ENCODE data around the gene ADAMTS6. TPM values are rescaled to one million over a fixed set of nuclear protein-coding genes. Genes with fewer than 3 reads are reported as not detected.
A peak's percentile ranks its signal among the peaks of the same experiment; 100 is the strongest.
"Not testable (repeated sequence)": the region's sequence is repeated elsewhere in the genome, so short reads cannot be mapped to it uniquely, and the experiment has no call there.

Gene ADAMTS6
- total RNA-seq, 2 experiments from 2014 or later, result 1.6 to 1.7 TPM

DNA sequence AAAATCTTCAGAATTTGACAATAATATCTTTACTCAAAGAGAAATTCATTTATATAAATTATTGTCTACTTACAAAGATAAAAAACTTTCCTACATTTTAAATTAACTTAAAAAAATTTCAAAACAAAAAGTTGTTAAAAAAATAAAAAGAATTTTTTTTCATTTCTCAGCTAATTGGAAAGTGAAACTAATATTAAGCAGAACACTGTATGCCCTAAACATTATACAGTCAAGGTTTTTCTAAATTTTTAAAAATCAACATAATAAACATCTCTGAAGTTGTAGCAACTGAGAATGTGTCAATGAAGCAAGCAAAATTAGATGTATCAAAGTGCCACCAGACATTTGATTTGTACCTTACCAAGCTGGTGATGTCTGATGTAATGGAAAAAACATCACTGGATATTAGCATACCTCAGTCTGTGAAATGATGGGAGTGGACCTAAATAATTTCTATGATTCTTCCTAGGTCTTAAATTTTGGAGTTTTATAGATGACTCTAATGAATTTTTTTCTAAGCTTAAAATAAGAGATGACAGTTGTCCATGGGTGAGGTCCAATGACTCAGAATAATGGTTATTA is 290.1 kb downstream of the ADAMTS6 start:
- Mint-ChIP-seq H3K27ac (no peak overlapping the region), H3K27me3 (no peaks in the 10 kb centered on the region)
- POLR2A ChIA-PET, result no interaction called here

GRCh38 chr5:65190328-65191053 is 291.2 kb downstream of the ADAMTS6 start:
- Mint-ChIP-seq H3K4me3 (no peak overlapping the region), H3K27me3 (no peaks in the 10 kb centered on the region), H3K36me3 (ENCODE audit: low read depth) (no peaks in the 10 kb centered on the region), H3K4me1 (peaks cover 9% of the 10 kb centered on the region), H3K9me3 (no peaks in the 10 kb centered on the region), H3K27ac (no peak overlapping the region)
- POLR2A ChIA-PET, result no interaction called here
- DNase-seq, result no peak
- CTCF ChIA-PET, result no interaction called here

More for the DNA sequence above, 290.1 kb downstream of the ADAMTS6 start:
- Mint-ChIP-seq H3K9me3 (no peaks in the 10 kb centered on the region), H3K36me3 (ENCODE audit: low read depth) (no peaks in the 10 kb centered on the region), H3K4me3 (no peak overlapping the region), H3K4me1 (peaks cover 9% of the 10 kb centered on the region)
- DNase-seq, result no peak
- CTCF ChIA-PET, result no interaction called here

- H3K27me3 Mint-ChIP-seq, result no peaks in the 10 kb centered on the region
- POLR2A ChIA-PET, result no interaction called here
- DNase-seq, result no peak
- peaks cover 9% of the 10 kb centered on the region for H3K4me1 Mint-ChIP-seq
- no peaks in the 10 kb centered on the region for H3K36me3 Mint-ChIP-seq (ENCODE audit: low read depth)
- no peak overlapping the region for H3K27ac Mint-ChIP-seq
- CTCF ChIA-PET, result no interaction called here
- no peak overlapping the region for H3K4me3 Mint-ChIP-seq
- no peaks in the 10 kb centered on the region for H3K9me3 Mint-ChIP-seq
Measured at GRCh38 chr5:65186646-65187227, 295.0 kb downstream of the ADAMTS6 start.

DNA sequence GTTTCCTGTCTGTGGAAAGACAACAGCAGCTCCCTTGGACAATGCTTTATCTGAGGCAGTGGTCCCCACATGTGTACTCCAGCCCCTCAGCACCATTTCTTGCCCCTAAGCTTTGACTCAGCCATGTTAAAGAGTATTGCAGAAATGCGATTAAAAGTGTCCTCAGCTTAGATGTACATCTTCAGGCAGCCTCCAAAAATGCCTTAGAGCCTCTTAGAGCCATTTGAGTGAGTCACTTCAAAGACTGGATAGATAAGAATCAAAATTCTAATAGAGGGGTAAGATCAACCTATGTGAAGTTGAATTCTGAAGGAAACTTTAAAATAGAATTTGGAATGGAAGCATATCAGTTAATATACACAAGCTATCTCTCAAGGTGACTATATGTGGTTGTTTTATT is 296.3 kb downstream of the ADAMTS6 start:
- Mint-ChIP-seq H3K4me1 (peaks cover 3% of the 10 kb centered on the region), H3K27ac (no peak overlapping the region), H3K4me3 (no peak overlapping the region), H3K36me3 (ENCODE audit: low read depth) (no peaks in the 10 kb centered on the region), H3K9me3 (no peaks in the 10 kb centered on the region), H3K27me3 (no peaks in the 10 kb centered on the region)
- ChIA-PET POLR2A (no interaction called here), CTCF (no interaction called here)
- no peak for DNase-seq

DNA sequence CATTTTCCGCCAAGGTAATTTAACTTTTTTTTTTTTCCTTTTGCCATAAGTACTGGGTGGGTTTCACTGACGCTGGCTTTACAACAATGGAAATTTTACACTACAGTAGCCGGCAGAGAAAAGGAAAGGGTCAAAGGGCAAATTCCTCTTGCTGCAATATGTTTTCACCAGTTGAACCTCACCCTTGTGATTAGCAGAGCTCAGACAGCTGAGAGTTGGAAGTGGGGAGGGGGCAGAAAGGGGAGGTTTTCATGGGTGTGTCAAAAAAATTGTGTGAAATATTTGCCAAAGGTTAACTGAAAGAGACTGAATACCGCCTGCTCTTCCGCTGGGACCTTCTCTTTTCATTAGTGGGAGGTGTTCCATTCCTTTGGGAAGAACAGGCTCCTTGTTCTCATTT is 296.9 kb downstream of the ADAMTS6 start:
- POLR2A ChIA-PET, result no interaction called here
- CTCF ChIA-PET, result no interaction called here
- Mint-ChIP-seq H3K27ac (no peak overlapping the region), H3K4me3 (no peak overlapping the region), H3K27me3 (no peaks in the 10 kb centered on the region), H3K36me3 (ENCODE audit: low read depth) (no peaks in the 10 kb centered on the region), H3K4me1 (no peaks in the 10 kb centered on the region), H3K9me3 (no peaks in the 10 kb centered on the region)
- no peak for DNase-seq

GRCh38 chr5:65174231-65174630 is 307.5 kb downstream of the ADAMTS6 start:
- H3K4me1 Mint-ChIP-seq; H3K27ac Mint-ChIP-seq; H3K36me3 Mint-ChIP-seq (ENCODE audit: low read depth); H3K27me3 Mint-ChIP-seq; H3K9me3 Mint-ChIP-seq; DNase-seq; POLR2A ChIA-PET; H3K4me3 Mint-ChIP-seq; CTCF ChIA-PET: not testable (repeated sequence)

DNA sequence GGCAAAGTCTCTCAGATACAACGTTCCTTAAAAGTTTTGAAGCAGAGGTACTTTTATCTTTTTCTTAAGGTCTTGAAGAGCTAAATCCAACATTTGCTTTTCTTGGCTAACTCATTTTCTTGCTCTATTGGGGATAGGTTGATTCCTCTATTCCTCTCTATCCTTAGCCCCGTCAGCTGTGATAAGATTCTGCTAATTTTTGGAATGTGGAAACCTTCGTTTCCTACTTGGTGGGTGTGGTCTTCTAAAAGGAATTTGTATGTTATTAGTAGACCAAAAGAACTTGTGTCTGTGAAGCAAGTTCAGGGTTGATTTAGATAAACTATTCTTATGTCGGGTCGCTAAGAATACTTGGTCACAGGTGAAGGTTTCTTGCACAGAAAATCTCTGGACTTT is 308.6 kb downstream of the ADAMTS6 start:
- CTCF ChIA-PET, result interaction anchor here (0.6 to 0.7 kb wide), 2 partner anchors 217 to 287 kb away, joined by 3 to 5 read pairs; no protein-coding TSS in a partner anchor
- Mint-ChIP-seq H3K36me3 (ENCODE audit: low read depth) (no peaks in the 10 kb centered on the region), H3K27me3 (peaks cover 7% of the 10 kb centered on the region), H3K4me1 (peaks cover 5% of the 10 kb centered on the region), H3K4me3 (no peak overlapping the region), H3K27ac (no peak overlapping the region), H3K9me3 (no peaks in the 10 kb centered on the region)
- DNase-seq, result no peak
- POLR2A ChIA-PET, result no interaction called here

DNA sequence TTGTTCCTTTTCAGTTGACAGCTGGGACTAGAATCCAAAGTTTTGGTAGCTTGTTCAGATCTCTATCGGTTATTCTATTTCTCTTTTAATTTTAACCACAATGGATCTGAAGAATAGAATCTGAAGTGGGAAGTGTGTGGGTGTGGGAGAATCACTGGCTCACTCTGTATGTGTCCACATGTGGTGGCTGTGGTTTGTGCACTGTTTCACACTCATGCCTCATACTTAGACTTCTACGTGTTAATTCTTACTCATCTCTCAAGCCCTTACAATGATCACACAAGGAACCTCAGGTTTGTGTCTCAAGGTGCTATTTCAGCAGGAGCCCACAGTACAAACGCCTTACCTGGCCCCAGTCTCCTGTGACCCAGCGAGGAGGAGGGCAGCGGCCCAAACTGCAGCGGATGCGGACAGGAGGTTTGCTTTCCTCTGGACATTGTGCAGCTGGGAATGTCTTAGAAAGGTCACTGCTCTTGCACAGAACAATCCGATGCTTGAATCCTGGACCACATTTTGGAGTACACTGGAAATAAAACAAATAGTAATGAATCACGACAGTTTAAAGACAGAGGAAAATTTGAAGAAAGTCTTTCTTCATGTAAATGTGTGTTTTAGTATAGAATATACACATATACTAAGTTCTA is 309.1 kb downstream of the ADAMTS6 start:
- Mint-ChIP-seq H3K36me3 (ENCODE audit: low read depth) (no peaks in the 10 kb centered on the region), H3K27ac (no peak overlapping the region), H3K9me3 (no peaks in the 10 kb centered on the region), H3K27me3 (peaks cover 7% of the 10 kb centered on the region), H3K4me3 (no peak overlapping the region), H3K4me1 (peaks cover 5% of the 10 kb centered on the region)
- CTCF ChIA-PET, result no interaction called here
- POLR2A ChIA-PET, result no interaction called here
- DNase-seq, result peak; percentile 28

GRCh38 chr5:65171645-65172044 is 310.1 kb downstream of the ADAMTS6 start:
- no peaks in the 10 kb centered on the region for H3K9me3 Mint-ChIP-seq
- H3K4me1 Mint-ChIP-seq, result peaks cover 5% of the 10 kb centered on the region
- H3K27me3 Mint-ChIP-seq, result peaks cover 7% of the 10 kb centered on the region
- POLR2A ChIA-PET, result no interaction called here
- no peak overlapping the region for H3K27ac Mint-ChIP-seq
- no peak for DNase-seq
- H3K4me3 Mint-ChIP-seq, result no peak overlapping the region
- CTCF ChIA-PET, result no interaction called here
- H3K36me3 Mint-ChIP-seq (ENCODE audit: low read depth), result no peaks in the 10 kb centered on the region

DNA sequence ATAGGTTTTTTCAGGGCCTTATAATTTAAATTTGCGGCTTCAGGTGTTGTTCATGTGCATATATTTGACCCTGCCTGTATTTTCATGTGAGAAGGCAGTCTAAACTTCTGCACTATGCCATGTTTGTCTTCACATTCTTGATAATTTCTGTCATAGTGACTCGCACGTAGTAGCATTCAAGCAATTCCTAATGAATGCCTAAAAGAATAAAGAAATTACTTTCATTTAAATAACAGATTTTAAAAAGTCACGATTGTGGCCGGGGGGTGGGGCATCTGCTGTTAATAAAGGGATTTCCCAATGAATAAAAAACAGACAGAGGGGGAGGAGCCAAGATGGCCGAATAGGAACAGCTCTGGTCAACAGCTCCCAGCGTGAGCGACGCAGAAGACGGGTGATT is 318.0 kb downstream of the ADAMTS6 start:
- ChIA-PET CTCF (no interaction called here), POLR2A (no interaction called here)
- Mint-ChIP-seq H3K9me3 (no peaks in the 10 kb centered on the region), H3K4me3 (no peak overlapping the region), H3K27me3 (peaks cover 8% of the 10 kb centered on the region), H3K36me3 (ENCODE audit: low read depth) (no peaks in the 10 kb centered on the region), H3K4me1 (peaks cover under 1% of the 10 kb centered on the region), H3K27ac (no peak overlapping the region)
- no peak for DNase-seq

- peaks cover 8% of the 10 kb centered on the region for H3K27me3 Mint-ChIP-seq
- H3K9me3 Mint-ChIP-seq, result no peaks in the 10 kb centered on the region
- H3K36me3 Mint-ChIP-seq (ENCODE audit: low read depth), result no peaks in the 10 kb centered on the region
- no peak overlapping the region for H3K4me3 Mint-ChIP-seq
- H3K27ac Mint-ChIP-seq, result no peak overlapping the region
- ChIA-PET CTCF (no interaction called here), POLR2A (no interaction called here)
- peaks cover 3% of the 10 kb centered on the region for H3K4me1 Mint-ChIP-seq
- no peak for DNase-seq
Measured at GRCh38 chr5:65161655-65162054, 320.1 kb downstream of the ADAMTS6 start.

DNA sequence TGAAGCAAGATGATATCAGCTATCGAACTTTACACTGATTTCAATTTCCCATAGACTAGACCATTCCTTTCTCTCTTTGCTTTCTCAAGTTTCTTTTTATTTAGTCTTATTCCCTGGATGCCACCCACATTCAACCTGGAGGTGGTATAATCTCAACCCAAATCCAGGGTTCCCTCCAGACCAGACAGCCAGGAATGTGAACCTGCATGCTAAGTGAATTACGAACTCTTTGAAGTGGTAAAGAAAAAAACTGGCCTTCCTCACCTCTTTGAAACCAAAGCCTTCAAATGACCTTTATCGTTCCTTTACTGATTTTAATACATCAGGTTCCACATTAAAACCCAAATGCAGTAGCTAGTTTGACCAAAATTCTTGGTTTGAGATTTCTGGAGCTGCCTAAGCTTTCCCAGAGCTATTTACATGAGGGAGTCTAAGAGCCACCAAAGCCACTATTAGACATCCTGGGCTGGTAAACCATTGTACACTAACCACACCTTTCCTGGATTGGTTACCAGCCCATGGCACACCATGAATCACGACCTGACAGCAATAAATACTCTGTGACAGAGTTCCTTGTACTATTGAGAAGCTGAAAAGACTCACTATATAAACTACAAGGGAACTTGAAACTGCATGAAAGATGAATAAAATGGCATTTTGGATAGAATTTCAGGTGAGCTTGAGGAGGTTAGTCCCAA is 323.7 kb downstream of the ADAMTS6 start:
- no peaks in the 10 kb centered on the region for H3K9me3 Mint-ChIP-seq
- H3K27me3 Mint-ChIP-seq, result peaks cover 8% of the 10 kb centered on the region
- no peak overlapping the region for H3K4me3 Mint-ChIP-seq
- ChIA-PET POLR2A (interaction anchor here (0.6 kb wide), 1 partner anchor 15 kb away, joined by 4 read pairs; no protein-coding TSS in a partner anchor), CTCF (no interaction called here)
- no peaks in the 10 kb centered on the region for H3K36me3 Mint-ChIP-seq (ENCODE audit: low read depth)
- peaks cover 3% of the 10 kb centered on the region for H3K4me1 Mint-ChIP-seq
- DNase-seq, result no peak
- H3K27ac Mint-ChIP-seq, result no peak overlapping the region

DNA sequence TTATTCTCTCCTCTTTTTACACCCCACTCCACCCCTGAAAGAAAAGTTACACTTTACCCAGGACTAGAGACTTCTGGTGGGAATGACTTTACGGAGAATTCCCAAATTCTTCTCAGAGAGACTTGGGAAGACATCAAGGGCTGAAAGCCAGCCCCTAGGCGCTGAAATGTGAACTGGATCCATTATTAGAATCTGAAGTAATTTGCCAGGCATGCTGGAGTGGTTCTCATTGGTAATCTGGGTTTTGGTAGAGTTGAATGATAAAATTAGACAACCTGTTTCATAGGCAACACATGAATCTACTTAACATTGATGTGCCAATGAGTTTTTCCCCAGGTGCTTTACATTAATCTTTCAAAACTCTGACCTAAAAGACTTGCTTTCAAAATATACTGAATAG is 324.8 kb downstream of the ADAMTS6 start:
- Mint-ChIP-seq H3K27ac (no peak overlapping the region), H3K36me3 (ENCODE audit: low read depth) (no peaks in the 10 kb centered on the region), H3K4me3 (no peak overlapping the region), H3K4me1 (peaks cover 3% of the 10 kb centered on the region), H3K27me3 (peaks cover 8% of the 10 kb centered on the region), H3K9me3 (no peaks in the 10 kb centered on the region)
- DNase-seq, result no peak
- ChIA-PET POLR2A (no interaction called here), CTCF (no interaction called here)

Data from activated CD4-positive, alpha-beta memory T cell treated with anti-CD3 and anti-CD28 coated beads, Interleukin-2, amount 10 ng/mL, durations not matched to agents 7 days and 5 days (primary cell).